HFFc6 (cell line): ENCODE measurements around the gene GADD45G. TPM values are rescaled to one million over a fixed set of nuclear protein-coding genes. Genes with fewer than 3 reads are reported as not detected.

Experiments
- DNase-seq: peaks from one replicate; pipeline ENCODE4 v3.0.0-alpha.2; 2018
- H3K27ac Mint-ChIP-seq: 2 replicates; pipeline ENCODE4 v1.8.0; 2020; ENCODE audit warnings: mild to moderate bottlenecking, mixed read lengths
- H3K27me3 Mint-ChIP-seq: 2 replicates; pipeline ENCODE4 v1.8.0; 2021; ENCODE audit warnings: mild to moderate bottlenecking, moderate library complexity, mixed read lengths; ENCODE audit not compliant: insufficient read depth
- H3K36me3 Mint-ChIP-seq: 2 replicates; pipeline ENCODE4 v1.8.0; 2021; ENCODE audit warnings: low read depth, mixed read lengths
- H3K4me1 Mint-ChIP-seq: 2 replicates; pipeline ENCODE4 v1.8.0; 2020; ENCODE audit warnings: low read depth, mixed read lengths
- H3K4me3 Mint-ChIP-seq: 2 replicates; pipeline ENCODE4 v1.8.0; 2020; ENCODE audit warnings: mild to moderate bottlenecking, moderate library complexity, mixed read lengths
- H3K9me3 Mint-ChIP-seq: 2 replicates; pipeline ENCODE4 v1.8.0; 2020; ENCODE audit warnings: mild to moderate bottlenecking, mixed read lengths
- total RNA-seq, 6 experiments: library from RNA; stranded (reverse); fragmentation: NEBNext Ultra II Directional; extraction: Animal tissue kit (Norgen Biotek cat#: 25700); gene quantifications; 2 replicates in 1 of 6; 3 replicates in 5 of 6; pipeline ENCODE4 v1.2.3, GENCODE V29; 2021
- TF ChIP-seq, protein P1 (sequence below): fragments of 200-600 bp; sonication (generic); IDR thresholded peaks from 2 replicates; pipeline ENCODE4 v1.5.0; 2021; ENCODE audit warnings: antibody characterized with exemption, mild to moderate bottlenecking

The GADD45G gene
- total RNA-seq, 6 experiments from 2014 or later = 0.16 to 0.38 (median 0.24) TPM; not detected in 2

DNA sequence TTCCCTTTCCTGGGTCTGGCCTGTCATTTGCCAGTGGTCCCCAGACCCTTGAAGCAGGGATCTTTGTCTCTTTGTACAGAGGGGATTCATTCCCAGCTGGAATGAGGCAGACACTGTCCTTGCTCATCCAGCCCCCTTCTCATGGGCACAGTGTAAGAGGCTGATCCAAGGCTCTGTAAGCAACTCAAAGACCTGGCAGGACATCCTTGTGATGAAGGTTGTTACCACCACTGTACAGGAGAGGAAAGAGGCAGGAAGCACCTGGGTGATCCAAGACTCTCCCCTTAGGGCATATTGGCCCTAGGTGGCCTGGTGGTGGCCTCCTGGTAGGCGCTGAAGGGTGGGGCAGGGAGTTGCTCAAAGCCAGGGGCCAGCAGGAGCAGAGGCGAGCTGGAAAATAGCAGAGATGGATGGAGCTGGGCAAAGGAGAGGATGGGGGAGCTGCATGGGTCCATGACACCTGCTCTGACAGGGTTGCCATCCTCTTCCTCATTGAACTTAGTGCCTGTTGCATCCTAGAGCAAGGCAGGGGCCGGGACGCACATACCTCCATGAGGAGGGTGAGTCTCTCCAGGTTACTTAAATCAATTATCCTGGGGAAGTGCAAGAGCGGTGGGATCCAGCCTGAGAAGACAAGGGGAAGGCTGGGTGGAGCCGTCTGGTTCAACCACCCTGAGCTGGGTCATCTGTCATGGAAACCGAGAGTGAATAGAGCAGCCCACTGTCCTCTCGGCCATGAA is 9.8 kb upstream of the GADD45G start:
- no peak for DNase-seq
- no peak overlapping the region for H3K4me3 Mint-ChIP-seq
- H3K4me1 Mint-ChIP-seq = peaks cover 7% of the 10 kb centered on the region
- no peak overlapping the region for H3K27ac Mint-ChIP-seq
- TF ChIP-seq, protein P1, sequence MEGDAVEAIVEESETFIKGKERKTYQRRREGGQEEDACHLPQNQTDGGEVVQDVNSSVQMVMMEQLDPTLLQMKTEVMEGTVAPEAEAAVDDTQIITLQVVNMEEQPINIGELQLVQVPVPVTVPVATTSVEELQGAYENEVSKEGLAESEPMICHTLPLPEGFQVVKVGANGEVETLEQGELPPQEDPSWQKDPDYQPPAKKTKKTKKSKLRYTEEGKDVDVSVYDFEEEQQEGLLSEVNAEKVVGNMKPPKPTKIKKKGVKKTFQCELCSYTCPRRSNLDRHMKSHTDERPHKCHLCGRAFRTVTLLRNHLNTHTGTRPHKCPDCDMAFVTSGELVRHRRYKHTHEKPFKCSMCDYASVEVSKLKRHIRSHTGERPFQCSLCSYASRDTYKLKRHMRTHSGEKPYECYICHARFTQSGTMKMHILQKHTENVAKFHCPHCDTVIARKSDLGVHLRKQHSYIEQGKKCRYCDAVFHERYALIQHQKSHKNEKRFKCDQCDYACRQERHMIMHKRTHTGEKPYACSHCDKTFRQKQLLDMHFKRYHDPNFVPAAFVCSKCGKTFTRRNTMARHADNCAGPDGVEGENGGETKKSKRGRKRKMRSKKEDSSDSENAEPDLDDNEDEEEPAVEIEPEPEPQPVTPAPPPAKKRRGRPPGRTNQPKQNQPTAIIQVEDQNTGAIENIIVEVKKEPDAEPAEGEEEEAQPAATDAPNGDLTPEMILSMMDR = no peak
- H3K36me3 Mint-ChIP-seq = no peaks in the 10 kb centered on the region
- peaks cover 7% of the 10 kb centered on the region for H3K27me3 Mint-ChIP-seq
- no peaks in the 10 kb centered on the region for H3K9me3 Mint-ChIP-seq

DNA sequence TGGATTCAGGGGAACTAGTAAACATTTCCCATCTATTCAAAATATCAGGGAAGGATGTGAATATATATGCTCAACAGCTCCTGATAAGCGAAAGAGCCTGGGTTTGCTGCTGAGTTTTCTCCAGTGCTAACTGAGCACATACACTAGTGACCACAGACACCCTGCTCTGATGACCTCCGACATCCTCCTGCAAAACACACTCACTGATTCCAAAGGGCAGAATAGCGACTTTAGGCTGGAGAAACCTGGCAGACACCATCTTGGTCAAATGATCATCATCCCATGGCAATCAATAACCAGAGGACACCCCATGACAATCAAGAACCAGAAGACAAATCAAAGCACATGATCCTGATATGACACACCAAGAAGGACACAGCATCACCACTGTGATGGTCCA is 9.2 kb upstream of the GADD45G start:
- H3K27ac Mint-ChIP-seq = no peak overlapping the region
- H3K4me3 Mint-ChIP-seq = no peak overlapping the region
- H3K36me3 Mint-ChIP-seq = no peaks in the 10 kb centered on the region
- no peaks in the 10 kb centered on the region for H3K9me3 Mint-ChIP-seq
- TF ChIP-seq, protein P1 = no peak
- peaks cover 9% of the 10 kb centered on the region for H3K27me3 Mint-ChIP-seq
- peaks cover 7% of the 10 kb centered on the region for H3K4me1 Mint-ChIP-seq
- DNase-seq = no peak

GRCh38 chr9:89596937-89597555 is 7.8 kb upstream of the GADD45G start:
- Mint-ChIP-seq H3K4me1 (peaks cover 7% of the 10 kb centered on the region), H3K36me3 (no peaks in the 10 kb centered on the region), H3K9me3 (no peaks in the 10 kb centered on the region), H3K27ac (no peak overlapping the region), H3K4me3 (no peak overlapping the region), H3K27me3 (peaks cover 14% of the 10 kb centered on the region)
- no peak for DNase-seq
- TF ChIP-seq, protein P1 = no peak

- H3K36me3 Mint-ChIP-seq = no peaks in the 10 kb centered on the region
- H3K27me3 Mint-ChIP-seq = peaks cover 14% of the 10 kb centered on the region
- no peak overlapping the region for H3K4me3 Mint-ChIP-seq
- H3K4me1 Mint-ChIP-seq = peaks cover 7% of the 10 kb centered on the region
- TF ChIP-seq, protein P1 = peak; percentile 82
- H3K27ac Mint-ChIP-seq = no peak overlapping the region
- H3K9me3 Mint-ChIP-seq = no peaks in the 10 kb centered on the region
- peak; percentile 44 for DNase-seq
These were observed 7.0 kb upstream of the GADD45G start for GRCh38 chr9:89597711-89598362.

- H3K27ac Mint-ChIP-seq = no peak overlapping the region
- H3K36me3 Mint-ChIP-seq = no peaks in the 10 kb centered on the region
- no peak overlapping the region for H3K4me3 Mint-ChIP-seq
- H3K9me3 Mint-ChIP-seq = no peaks in the 10 kb centered on the region
- no peak for DNase-seq
- TF ChIP-seq, protein P1 = peak; percentile 39; the same call in 1 of the 2 replicates
- H3K27me3 Mint-ChIP-seq = peaks cover 14% of the 10 kb centered on the region
- peaks cover 7% of the 10 kb centered on the region for H3K4me1 Mint-ChIP-seq
These were observed 6.5 kb upstream of the GADD45G start for GRCh38 chr9:89598363-89598713.
